Activated CD4-positive, alpha-beta T cell treated with anti-CD3 and anti-CD28 coated beads for 4 hours (primary cell): Measurements from ENCODE around the gene SCARB2.
A peak's percentile ranks its signal among the peaks of the same experiment; 100 is the strongest.
"Not testable (repeated sequence)": the region's sequence is repeated elsewhere in the genome, so short reads cannot be mapped to it uniquely, and the experiment has no call there.

ENCODE experiments used
- DNase-seq, 2 donors: peaks; one replicate each; pipeline ENCODE4 v3.0.0-alpha.2; 2020

SCARB2 gene

GRCh38 chr4:76213415-76214176 is at the start of gene SCARB2:
TSS of gene SCARB2 (minus strand) at chr4:76213824. CDS start at chr4:76213543, 281 bp downstream.
- DNase-seq = peak; percentile 52 to 57

- no peak for DNase-seq
These were observed 46.9 kb upstream of the SCARB2 start for GRCh38 chr4:76260571-76260970.

GRCh38 chr4:76257824-76258223 is 44.2 kb upstream of the SCARB2 start:
- DNase-seq = no peak

- no peak for DNase-seq
These were observed 43.3 kb upstream of the SCARB2 start for GRCh38 chr4:76256968-76257367.

- DNase-seq = no peak
These were observed 42.4 kb upstream of the SCARB2 start for GRCh38 chr4:76256032-76256431.

GRCh38 chr4:76253511-76253910 is 39.9 kb upstream of the SCARB2 start:
- DNase-seq = no peak

- DNase-seq = no peak
These were observed 38.6 kb upstream of the SCARB2 start for GRCh38 chr4:76252271-76252653.

GRCh38 chr4:76251441-76252270 is 38.0 kb upstream of the SCARB2 start, which contains the start of gene FAM47E:
TSS of gene FAM47E (plus strand) at chr4:76251721. CDS start at chr4:76251747, 26 bp downstream.
- peak; percentile 2 to 3 for DNase-seq

- no peak for DNase-seq
These were observed 37.3 kb upstream of the SCARB2 start for GRCh38 chr4:76250962-76251361.

- DNase-seq = no peak
These were observed 33.2 kb upstream of the SCARB2 start for GRCh38 chr4:76246852-76247251.

- no peak for DNase-seq
These were observed 32.4 kb upstream of the SCARB2 start for GRCh38 chr4:76246025-76246424.

- DNase-seq = not testable (repeated sequence)
These were observed 30.3 kb upstream of the SCARB2 start for GRCh38 chr4:76243877-76244276.

GRCh38 chr4:76240236-76240635 is 26.6 kb upstream of the SCARB2 start:
- no peak for DNase-seq

- no peak for DNase-seq
These were observed 25.1 kb upstream of the SCARB2 start for GRCh38 chr4:76238701-76239100.

- DNase-seq = no peak
These were observed 24.6 kb upstream of the SCARB2 start for GRCh38 chr4:76238236-76238635.

- no peak for DNase-seq
These were observed 22.3 kb upstream of the SCARB2 start for GRCh38 chr4:76235915-76236314.

- no peak for DNase-seq
These were observed 21.8 kb upstream of the SCARB2 start for GRCh38 chr4:76235407-76235806.

- no peak for DNase-seq
These were observed 21.0 kb upstream of the SCARB2 start for GRCh38 chr4:76234679-76235044.

GRCh38 chr4:76233967-76234678 is 20.5 kb upstream of the SCARB2 start:
- no peak for DNase-seq

- no peak for DNase-seq
These were observed 19.9 kb upstream of the SCARB2 start for GRCh38 chr4:76233529-76233928.

GRCh38 chr4:76233083-76233482 is 19.5 kb upstream of the SCARB2 start:
- DNase-seq = no peak

- no peak for DNase-seq
These were observed 19.1 kb upstream of the SCARB2 start for GRCh38 chr4:76232681-76233080.

GRCh38 chr4:76226418-76226817 is 12.8 kb upstream of the SCARB2 start:
- no peak for DNase-seq
